IMR-90 (cell line): ENCODE data around the gene CYB5R2. TPM values are rescaled to one million over a fixed set of nuclear protein-coding genes. Genes with fewer than 3 reads are reported as not detected.

Experiments
- ATAC-seq: fragments of 200-7000 bp; cut with Tn5 transposase; 2 replicates; pipeline ENCODE4 v1.9.1; 2020; ENCODE audit warnings: low read depth, mild to moderate bottlenecking, moderate library complexity
- BruUV-seq: library from RNA; stranded (reverse); fragments of 400-500 nt; replicated peaks from 2 replicates; lab custom pipeline; 2021; lab: Mats Ljungman, UMichigan
- CTCF ChIA-PET: fragments of 300-600 bp; formaldehyde crosslinking; extraction: SDS; loops from one replicate; lab custom pipeline; 2021; ENCODE audit warnings: antibody characterized with exemption; lab: Yijun Ruan, JAX
- POLR2A ChIA-PET: fragments of 300-600 bp; sonication (Branson Sonifier 250); formaldehyde crosslinking; loops from one replicate; lab custom pipeline; 2022; ENCODE audit warnings: antibody characterized with exemption; ENCODE audit not compliant: unreplicated experiment; lab: Charles Lee
- DNase-seq: peaks from one replicate; pipeline ENCODE4 v3.0.0; 2013
- H2AFZ ChIP-seq: replicated peaks from 2 replicates; pipeline ENCODE3; 2013; ENCODE audit warnings: low read length, mild to moderate bottlenecking; ENCODE audit not compliant: poor library complexity
- H2AK5ac ChIP-seq: 2 replicates; pipeline ENCODE4 v1.6.1; 2013; ENCODE audit warnings: low read depth, low read length, inconsistent platforms
- H2AK9ac ChIP-seq: replicated peaks from 2 replicates; pipeline ENCODE3; 2013; ENCODE audit warnings: mild to moderate bottlenecking, low read depth, low read length, moderate library complexity; ENCODE audit not compliant: poor library complexity
- H2BK120ac ChIP-seq: 2 replicates; pipeline ENCODE4 v1.6.1; 2013; ENCODE audit warnings: low read depth, low read length, inconsistent platforms
- H2BK15ac ChIP-seq: 3 replicates; pipeline ENCODE4 v1.6.1; 2013; ENCODE audit warnings: low read depth, low read length, inconsistent platforms
- H2BK20ac ChIP-seq: 2 replicates; pipeline ENCODE4 v1.6.1; 2013; ENCODE audit warnings: low read depth, mild to moderate bottlenecking, inconsistent platforms, low read length, moderate library complexity
- H2BK5ac ChIP-seq: 2 replicates; pipeline ENCODE4 v1.6.1; 2013; ENCODE audit warnings: mild to moderate bottlenecking, low read depth, low read length, inconsistent platforms; ENCODE audit not compliant: poor library complexity, severe bottlenecking
- H3K14ac ChIP-seq: replicated peaks from 2 replicates; pipeline ENCODE4 v1.6.1; 2013; ENCODE audit warnings: low read depth, low read length, inconsistent platforms
- H3K18ac ChIP-seq: 2 replicates; pipeline ENCODE4 v1.6.1; 2013; ENCODE audit warnings: low read depth, low read length, control low read depth
- H3K23ac ChIP-seq: 2 replicates; pipeline ENCODE4 v1.6.1; 2013; ENCODE audit warnings: low read depth, low read length, inconsistent platforms
- H3K27ac ChIP-seq: 2 replicates; pipeline ENCODE4 v1.5.1; 2013; ENCODE audit warnings: mild to moderate bottlenecking, control low read depth, low read length; ENCODE audit not compliant: insufficient read depth
- H3K27me3 ChIP-seq: 2 replicates; pipeline ENCODE4 v1.6.1; 2013; ENCODE audit warnings: low read length; ENCODE audit not compliant: control insufficient read depth, insufficient read depth
- H3K36me3 ChIP-seq: 2 replicates; pipeline ENCODE4 v1.6.1; 2013; ENCODE audit warnings: low read length, mixed read lengths; ENCODE audit not compliant: control insufficient read depth, insufficient read depth
- H3K4ac ChIP-seq: 2 replicates; pipeline ENCODE4 v1.6.1; 2013; ENCODE audit warnings: low read depth, low read length, inconsistent platforms
- H3K4me1 ChIP-seq: 2 replicates; pipeline ENCODE4 v1.6.1; 2013; ENCODE audit warnings: low read length, mixed read lengths; ENCODE audit not compliant: control insufficient read depth, insufficient read depth
- H3K4me2 ChIP-seq: 2 replicates; pipeline ENCODE4 v1.6.1; 2013; ENCODE audit warnings: low read depth, mild to moderate bottlenecking, control low read depth, low read length, moderate library complexity
- H3K4me3 ChIP-seq: 2 replicates; pipeline ENCODE4 v1.5.1; 2013; ENCODE audit warnings: low read depth, mild to moderate bottlenecking, control low read depth, low read length, moderate library complexity; ENCODE audit not compliant: insufficient read depth
- H3K56ac ChIP-seq: 2 replicates; pipeline ENCODE4 v1.6.1; 2013; ENCODE audit warnings: low read length, inconsistent platforms; ENCODE audit not compliant: insufficient read depth; ENCODE audit errors: extremely low read depth
- H3K79me1 ChIP-seq, 2 experiments: 2 replicates each; pipeline ENCODE4 v1.6.1; 2013; ENCODE audit warnings: low read length in 2 of 2, inconsistent platforms in 1 of 2, low read depth in 1 of 2
- H3K9ac ChIP-seq: 2 replicates; pipeline ENCODE4 v1.6.1; 2013; ENCODE audit warnings: low read depth, low read length, control low read depth
- H3K9me1 ChIP-seq: 2 replicates; pipeline ENCODE4 v1.6.1; 2013; ENCODE audit warnings: low read length, inconsistent platforms; ENCODE audit not compliant: insufficient read depth
- H3K9me3 ChIP-seq: 2 replicates; pipeline ENCODE4 v1.6.1; 2013; ENCODE audit warnings: low read length; ENCODE audit not compliant: control insufficient read depth, insufficient read depth
- H4K20me1 ChIP-seq: 2 replicates; pipeline ENCODE4 v1.6.1; 2013; ENCODE audit warnings: low read length, inconsistent platforms; ENCODE audit not compliant: insufficient read depth
- H4K5ac ChIP-seq: 2 replicates; pipeline ENCODE4 v1.6.1; 2013; ENCODE audit warnings: mild to moderate bottlenecking, low read depth, low read length, control low read depth
- H4K8ac ChIP-seq, 2 experiments: 2 replicates each; pipeline ENCODE4 v1.6.1; 2013; ENCODE audit warnings: low read depth in 2 of 2, low read length in 2 of 2, control low read depth in 1 of 2, inconsistent platforms in 1 of 2
- H4K91ac ChIP-seq: 2 replicates; pipeline ENCODE4 v1.6.1; 2013; ENCODE audit warnings: low read depth, low read length, inconsistent platforms; ENCODE audit not compliant: insufficient read depth
- BHLHE40 ChIP-seq: fragments of 150-350 bp; IDR thresholded peaks from 2 replicates; pipeline ENCODE4 v1.6.1; 2016; ENCODE audit warnings: mild to moderate bottlenecking, low read depth, low read length
- CEBPB ChIP-seq: IDR thresholded peaks from 2 replicates; pipeline ENCODE4 v1.6.1; 2012; ENCODE audit warnings: low read depth, low read length, improper control_type of control experiment
- CHD1 ChIP-seq: IDR thresholded peaks from 2 replicates; pipeline ENCODE4 v1.6.1; 2012; ENCODE audit warnings: low read depth, low read length, improper control_type of control experiment
- CTCF ChIP-seq: conservative IDR thresholded peaks from 2 replicates; pipeline ENCODE4 v1.5.1; 2012; ENCODE audit warnings: mild to moderate bottlenecking, low read depth, low read length, improper control_type of control experiment
- ELK1 ChIP-seq: fragments of 150-350 bp; IDR thresholded peaks from 2 replicates; pipeline ENCODE4 v1.6.1; 2016; ENCODE audit warnings: low read depth, mild to moderate bottlenecking, low read length, moderate library complexity, borderline replicate concordance
- FOS ChIP-seq: fragments of 150-350 bp; IDR thresholded peaks from 2 replicates; pipeline ENCODE4 v1.6.1; 2016; ENCODE audit warnings: low read depth, low read length
- MAFK ChIP-seq: IDR thresholded peaks from 2 replicates; pipeline ENCODE4 v1.6.1; 2012; ENCODE audit warnings: low read depth, low read length, improper control_type of control experiment
- MAZ ChIP-seq: IDR thresholded peaks from 2 replicates; pipeline ENCODE4 v1.6.1; 2012; ENCODE audit warnings: low read depth, mild to moderate bottlenecking, low read length, improper control_type of control experiment, moderate library complexity, borderline replicate concordance
- MXI1 ChIP-seq: IDR thresholded peaks from 2 replicates; pipeline ENCODE4 v1.6.1; 2012; ENCODE audit warnings: low read depth, mild to moderate bottlenecking, low read length, moderate library complexity, borderline replicate concordance
- POLR2A ChIP-seq: IDR thresholded peaks from 2 replicates; pipeline ENCODE4 v1.6.1; 2012; ENCODE audit warnings: mild to moderate bottlenecking, low read depth, low read length
- RAD21 ChIP-seq: IDR thresholded peaks from 2 replicates; pipeline ENCODE4 v1.6.1; 2012; ENCODE audit warnings: low read length, improper control_type of control experiment
- RCOR1 ChIP-seq: IDR thresholded peaks from 2 replicates; pipeline ENCODE4 v1.6.1; 2012; ENCODE audit warnings: mild to moderate bottlenecking, low read length, improper control_type of control experiment; ENCODE audit not compliant: insufficient replicate concordance
- RFX5 ChIP-seq: IDR thresholded peaks from 2 replicates; pipeline ENCODE4 v1.8.0; 2012; ENCODE audit warnings: low read depth, mild to moderate bottlenecking, low read length, moderate library complexity
- SMC3 ChIP-seq: fragments of 150-350 bp; IDR thresholded peaks from 2 replicates; pipeline ENCODE4 v1.6.1; 2016; ENCODE audit warnings: low read depth, mild to moderate bottlenecking, antibody characterized with exemption, low read length, moderate library complexity
- WGBS, 2 experiments: methylation state at CpG; one replicate each; pipeline versions ENCODE4 v1.1.5 to v1.1.7; 2013; ENCODE audit warnings: missing lambda C conversion rate in 2 of 2; ENCODE audit not compliant: insufficient read length in 1 of 2; ENCODE audit errors: extremely low coverage in 2 of 2; 5-methylcytosine and 5-hydroxymethylcytosine counted together
- dilution Hi-C: fragments of 300-500 bp; cut with HindIII; formaldehyde crosslinking; loops from one replicate; pipeline ENCODE4 v1.14.3; 2018; ENCODE audit warnings: low sequenced_read_pairs; ENCODE audit not compliant: unreplicated experiment
- in situ Hi-C: fragments of 300-500 bp; cut with MboI; formaldehyde crosslinking; loops from 3 replicates; pipeline ENCODE4 v1.14.3; 2019; ENCODE audit warnings: low sequenced_read_pairs, inconsistent platforms, mixed read lengths
- intact Hi-C: fragments of 100-400 bp; cut with micrococcal nuclease; formaldehyde crosslinking; loops from 2 replicates; pipeline ENCODE4 v1.10.0; 2022
- polyA plus RNA-seq, 3 experiments: library from polyadenylated mRNA; depleted of rRNA; stranded (reverse); fragments of >200 nt; gene quantifications; 2 replicates each; pipeline ENCODE4 v1.2.3, GENCODE V29; 2012; ENCODE audit warnings: low replicate concordance in 1 of 3
- total RNA-seq: library from RNA; depleted of rRNA; stranded (reverse); fragments of >200 nt; gene quantifications from 2 replicates; pipeline ENCODE4 v1.2.3, GENCODE V29; 2012

Gene CYB5R2
- total and polyA plus RNA-seq, 2 of the 4 experiments (the other 2 are of a cell fraction) = 4.5 to 4.7 TPM

- no peaks in the 10 kb centered on the region for H3K79me1 ChIP-seq
- no peaks in the 10 kb centered on the region for H3K27me3 ChIP-seq
- H3K9me1 ChIP-seq = peaks cover 8% of the 10 kb centered on the region
- no peak overlapping the region for H3K9ac ChIP-seq
- ChIA-PET POLR2A (no interaction called here), CTCF (interaction anchor here (0.5 kb wide), 1 partner anchor 125 kb away, joined by 3 read pairs; the partner anchor contains the start of gene PPFIBP2)
- 100% methylated on average over 2 of the region's 5 CpGs; no CpG with 5 or more reads in 1 of the 2 experiments for WGBS, 2 experiments
- H2BK15ac ChIP-seq = no peak overlapping the region
- ATAC-seq (no peak), DNase-seq (no peak)
- H2BK120ac ChIP-seq = no peak overlapping the region
- in situ Hi-C loops = no loop called here
- no peak overlapping the region for H3K4me3 ChIP-seq
- H2AK9ac ChIP-seq = no peak overlapping the region
- no peak overlapping the region for H3K56ac ChIP-seq
- no peak overlapping the region for H4K5ac ChIP-seq
- no peak overlapping the region for H2BK20ac ChIP-seq
- H3K36me3 ChIP-seq = no peaks in the 10 kb centered on the region; the same call in 1 of the 2 replicates
- dilution Hi-C loops = no loop called here
- no peaks in the 10 kb centered on the region for H3K4me1 ChIP-seq
- H3K18ac ChIP-seq = no peak overlapping the region
- no peak overlapping the region for H3K4me2 ChIP-seq
- H4K91ac ChIP-seq = no peak overlapping the region
- no TSS peak for BruUV-seq
- no peak overlapping the region for H4K8ac ChIP-seq
- no peak overlapping the region for H3K4ac ChIP-seq
- H3K23ac ChIP-seq = no peak overlapping the region
- no peak overlapping the region for H2AFZ ChIP-seq
- no peak overlapping the region for H2AK5ac ChIP-seq
- H3K9me3 ChIP-seq = no peaks in the 10 kb centered on the region
- no peak overlapping the region for H2BK5ac ChIP-seq
- intact Hi-C loops = no loop called here
- no peak overlapping the region for H3K14ac ChIP-seq
- H4K20me1 ChIP-seq = no peaks in the 10 kb centered on the region
- no peak overlapping the region for H3K27ac ChIP-seq
- TF ChIP-seq MXI1 (no peak), POLR2A (no peak), CTCF (no peak), BHLHE40 (no peak), FOS (no peak), CEBPB (no peak), RAD21 (no peak), MAFK (no peak), MAZ (no peak), CHD1 (no peak), RCOR1 (no peak), SMC3 (no peak), RFX5 (no peak), ELK1 (no peak)
These were observed 34.3 kb downstream of the CYB5R2 start for GRCh38 chr11:7638710-7639642.
